HG02610 (cell line): Measurements from ENCODE around the gene FSHR.

ENCODE experiments used
- ATAC-seq: cut with Tn5 transposase; IDR thresholded peaks from one replicate; pipeline ENCODE4 v1.9.1; 2021; ENCODE audit warnings: mild to moderate bottlenecking, moderate library complexity; ENCODE audit not compliant: unreplicated experiment

FSHR gene

DNA sequence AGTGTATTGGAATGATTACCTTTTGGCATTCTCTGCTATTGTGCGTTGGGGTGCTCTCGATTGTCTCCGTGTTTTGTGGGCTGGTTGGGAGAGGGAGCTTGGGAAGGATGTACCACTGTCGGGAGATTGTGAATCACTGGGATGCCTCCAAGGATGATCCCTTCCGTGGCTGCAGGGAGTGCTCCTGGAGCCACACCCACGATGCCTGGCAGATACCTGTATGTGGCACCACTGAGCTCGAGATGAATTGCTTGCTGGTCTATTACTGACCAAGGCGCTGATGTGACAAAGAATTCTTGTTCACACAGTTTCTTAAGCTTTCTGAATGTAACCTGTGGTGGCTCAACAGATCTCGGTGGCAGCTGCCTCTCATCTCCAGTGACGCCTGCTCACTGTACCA lies 239.1 kb downstream of the FSHR start:
- ATAC-seq: no peak

DNA sequence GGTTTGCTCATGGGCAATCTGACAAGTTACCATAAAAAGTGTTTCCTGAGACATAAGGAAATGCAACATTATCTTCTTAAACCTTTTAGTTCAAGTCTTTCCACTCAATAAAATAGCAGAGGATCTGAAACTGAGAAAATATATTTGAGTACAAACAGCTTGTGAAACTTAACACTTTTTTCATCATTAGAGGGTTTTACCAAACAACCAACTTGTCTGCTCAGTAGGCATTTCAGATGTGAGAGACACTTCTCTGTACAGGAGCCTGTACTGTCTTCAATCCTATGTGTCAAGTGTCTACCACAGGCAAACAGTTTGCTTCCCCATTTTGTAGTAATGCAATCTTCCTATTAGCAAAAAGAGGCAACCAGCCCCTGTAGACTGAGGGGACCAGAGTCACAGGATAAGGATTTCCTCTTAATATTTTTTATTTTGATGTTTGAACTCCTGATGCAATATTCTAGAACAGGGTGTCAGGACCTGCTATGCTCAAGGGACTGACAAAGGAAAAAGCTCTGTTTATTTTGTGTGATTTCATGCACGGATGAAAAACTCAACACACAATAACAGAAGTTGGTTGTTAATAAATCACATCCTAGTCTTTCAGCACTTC lies 239.7 kb downstream of the FSHR start:
- ATAC-seq: peak; percentile 43
